C1 segment of cervical spinal cord (tissue), 14 donors: ENCODE measurements around the gene LRRC1.

ENCODE experiments used
- DNase-seq, 14 donors: peaks; one replicate each; lab custom pipeline; 2025; lab: John Stamatoyannopoulos, UW

LRRC1 gene

GRCh38 chr6:53956804-53957203, 162.0 kb downstream of the LRRC1 start:
- DNase-seq: no peak

- DNase-seq: no peak
Measured at GRCh38 chr6:53959717-53960116, 164.9 kb downstream of the LRRC1 start.

GRCh38 chr6:53960311-53960710, 165.5 kb downstream of the LRRC1 start:
- DNase-seq: no peak

- DNase-seq: no peak
Measured at GRCh38 chr6:53961679-53962370, 167.0 kb downstream of the LRRC1 start.

GRCh38 chr6:53962646-53963045, 167.8 kb downstream of the LRRC1 start:
- no peak for DNase-seq

- DNase-seq: no peak
Measured at GRCh38 chr6:53967415-53967814, 172.6 kb downstream of the LRRC1 start.
